HepG2 (cell line): ENCODE results near the gene IQGAP3.

Experiments
- GABPA ChIP-seq, 2 experiments: IDR thresholded peaks; 2 replicates each; pipeline ENCODE4 v1.6.1; 2011 to 2016; ENCODE audit warnings: low read depth in 2 of 2, low read length in 1 of 2, missing biosample characterization in 1 of 2, missing genetic modification characterization in 1 of 2
- KDM5A ChIP-seq: fragments of 200-600 bp; sonication (generic); IDR thresholded peaks from 2 replicates; pipeline ENCODE4 v1.7.0; 2018; ENCODE audit warnings: antibody characterized with exemption, mild to moderate bottlenecking, low read length, borderline replicate concordance
- MXI1 ChIP-seq: IDR thresholded peaks from 3 replicates; pipeline ENCODE4 v1.6.1; 2012; ENCODE audit warnings: low read depth, low read length, inconsistent platforms, borderline replicate concordance
- POLR2A ChIP-seq, 2 experiments: IDR thresholded peaks; 2 replicates each; pipeline ENCODE4 v1.6.1; 2011; ENCODE audit warnings: low read depth in 2 of 2, low read length in 2 of 2, mild to moderate bottlenecking in 1 of 2, moderate library complexity in 1 of 2; ENCODE audit not compliant: insufficient read depth in 1 of 2
- ZNF549 ChIP-seq: sonication (generic); formaldehyde crosslinking; IDR thresholded peaks from 2 replicates; pipeline ENCODE4 v1.5.0; 2020; ENCODE audit warnings: missing genetic modification reagents
- TF ChIP-seq, protein P1 (sequence below), 2 experiments: IDR thresholded peaks; 2 replicates each; pipeline ENCODE4 v1.6.1; 2011 to 2012; ENCODE audit warnings: low read length in 2 of 2, borderline replicate concordance in 1 of 2, low read depth in 1 of 2, mild to moderate bottlenecking in 1 of 2, moderate library complexity in 1 of 2
- TF ChIP-seq, protein P2 (sequence below): sonication (generic); formaldehyde crosslinking; IDR thresholded peaks from 2 replicates; pipeline ENCODE4 v1.4.0; 2020; ENCODE audit warnings: missing genetic modification reagents, borderline replicate concordance

DNA sequence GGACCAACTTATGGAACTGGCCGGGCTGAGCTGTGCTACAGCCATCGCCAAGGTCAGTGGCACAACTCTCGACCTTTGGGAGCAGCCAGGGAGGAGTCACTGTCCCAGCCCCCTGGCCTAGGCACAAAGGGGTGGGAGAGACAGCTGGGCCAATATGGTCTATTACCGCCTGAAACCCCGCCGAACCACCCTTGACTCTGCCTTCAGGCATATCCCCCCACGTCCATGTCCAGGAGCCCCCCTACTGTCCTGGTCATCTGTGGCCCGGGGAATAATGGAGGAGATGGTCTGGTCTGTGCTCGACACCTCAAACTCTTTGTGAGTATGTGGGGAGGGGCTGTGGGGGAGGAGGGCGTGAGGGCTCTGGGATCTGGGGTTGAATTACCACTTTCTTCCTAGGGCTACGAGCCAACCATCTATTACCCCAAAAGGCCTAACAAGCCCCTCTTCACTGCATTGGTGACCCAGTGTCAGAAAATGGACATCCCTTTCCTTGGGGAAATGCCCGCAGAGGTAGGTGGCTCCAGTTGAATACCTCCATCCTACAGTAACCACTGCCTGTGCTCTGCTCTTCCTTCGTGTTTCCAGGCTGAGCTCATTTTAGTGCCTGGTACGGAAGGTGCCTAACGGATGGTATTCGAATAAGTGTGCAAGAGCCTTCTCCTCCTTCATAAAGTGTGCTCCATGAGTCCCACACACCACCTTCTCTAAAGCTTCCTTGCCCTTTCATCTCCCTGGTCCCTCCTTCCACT is 20.0 kb upstream of the IQGAP3 start:
- peak in 1 of 2 experiments; percentile 23; a peak in 2 of 4 replicates for TF ChIP-seq POLR2A (IDR thresholded peaks at IDR 0.05; ENCODE audit: insufficient read depth in 1 of 2, low read depth in 2 of 2, low read length in 2 of 2)
- TF ChIP-seq KDM5A: no peak
- TF ChIP-seq, protein P1, sequence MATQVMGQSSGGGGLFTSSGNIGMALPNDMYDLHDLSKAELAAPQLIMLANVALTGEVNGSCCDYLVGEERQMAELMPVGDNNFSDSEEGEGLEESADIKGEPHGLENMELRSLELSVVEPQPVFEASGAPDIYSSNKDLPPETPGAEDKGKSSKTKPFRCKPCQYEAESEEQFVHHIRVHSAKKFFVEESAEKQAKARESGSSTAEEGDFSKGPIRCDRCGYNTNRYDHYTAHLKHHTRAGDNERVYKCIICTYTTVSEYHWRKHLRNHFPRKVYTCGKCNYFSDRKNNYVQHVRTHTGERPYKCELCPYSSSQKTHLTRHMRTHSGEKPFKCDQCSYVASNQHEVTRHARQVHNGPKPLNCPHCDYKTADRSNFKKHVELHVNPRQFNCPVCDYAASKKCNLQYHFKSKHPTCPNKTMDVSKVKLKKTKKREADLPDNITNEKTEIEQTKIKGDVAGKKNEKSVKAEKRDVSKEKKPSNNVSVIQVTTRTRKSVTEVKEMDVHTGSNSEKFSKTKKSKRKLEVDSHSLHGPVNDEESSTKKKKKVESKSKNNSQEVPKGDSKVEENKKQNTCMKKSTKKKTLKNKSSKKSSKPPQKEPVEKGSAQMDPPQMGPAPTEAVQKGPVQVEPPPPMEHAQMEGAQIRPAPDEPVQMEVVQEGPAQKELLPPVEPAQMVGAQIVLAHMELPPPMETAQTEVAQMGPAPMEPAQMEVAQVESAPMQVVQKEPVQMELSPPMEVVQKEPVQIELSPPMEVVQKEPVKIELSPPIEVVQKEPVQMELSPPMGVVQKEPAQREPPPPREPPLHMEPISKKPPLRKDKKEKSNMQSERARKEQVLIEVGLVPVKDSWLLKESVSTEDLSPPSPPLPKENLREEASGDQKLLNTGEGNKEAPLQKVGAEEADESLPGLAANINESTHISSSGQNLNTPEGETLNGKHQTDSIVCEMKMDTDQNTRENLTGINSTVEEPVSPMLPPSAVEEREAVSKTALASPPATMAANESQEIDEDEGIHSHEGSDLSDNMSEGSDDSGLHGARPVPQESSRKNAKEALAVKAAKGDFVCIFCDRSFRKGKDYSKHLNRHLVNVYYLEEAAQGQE (IDR thresholded peaks at IDR 0.05; ENCODE audit: borderline replicate concordance in 1 of 2, low read depth in 1 of 2, low read length in 2 of 2): no peak
- TF ChIP-seq ZNF549 (CRISPR knock-in tag): no peak
- no peak for TF ChIP-seq MXI1
- TF ChIP-seq, protein P2, sequence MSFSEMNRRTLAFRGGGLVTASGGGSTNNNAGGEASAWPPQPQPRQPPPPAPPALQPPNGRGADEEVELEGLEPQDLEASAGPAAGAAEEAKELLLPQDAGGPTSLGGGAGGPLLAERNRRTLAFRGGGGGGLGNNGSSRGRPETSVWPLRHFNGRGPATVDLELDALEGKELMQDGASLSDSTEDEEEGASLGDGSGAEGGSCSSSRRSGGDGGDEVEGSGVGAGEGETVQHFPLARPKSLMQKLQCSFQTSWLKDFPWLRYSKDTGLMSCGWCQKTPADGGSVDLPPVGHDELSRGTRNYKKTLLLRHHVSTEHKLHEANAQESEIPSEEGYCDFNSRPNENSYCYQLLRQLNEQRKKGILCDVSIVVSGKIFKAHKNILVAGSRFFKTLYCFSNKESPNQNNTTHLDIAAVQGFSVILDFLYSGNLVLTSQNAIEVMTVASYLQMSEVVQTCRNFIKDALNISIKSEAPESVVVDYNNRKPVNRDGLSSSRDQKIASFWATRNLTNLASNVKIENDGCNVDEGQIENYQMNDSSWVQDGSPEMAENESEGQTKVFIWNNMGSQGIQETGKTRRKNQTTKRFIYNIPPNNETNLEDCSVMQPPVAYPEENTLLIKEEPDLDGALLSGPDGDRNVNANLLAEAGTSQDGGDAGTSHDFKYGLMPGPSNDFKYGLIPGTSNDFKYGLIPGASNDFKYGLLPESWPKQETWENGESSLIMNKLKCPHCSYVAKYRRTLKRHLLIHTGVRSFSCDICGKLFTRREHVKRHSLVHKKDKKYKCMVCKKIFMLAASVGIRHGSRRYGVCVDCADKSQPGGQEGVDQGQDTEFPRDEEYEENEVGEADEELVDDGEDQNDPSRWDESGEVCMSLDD (CRISPR knock-in tag): no peak
- no peak for TF ChIP-seq GABPA (IDR thresholded peaks at IDR 0.05; ENCODE audit: low read depth, low read length)
- TF ChIP-seq GABPA (CRISPR knock-in tag; IDR thresholded peaks at IDR 0.05; ENCODE audit: low read depth): no peak
